HEK293 (cell line): ENCODE measurements around the gene BIK.

ENCODE experiments used
- ELK4 ChIP-seq: IDR thresholded peaks from 2 replicates; pipeline ENCODE4 v1.6.1; 2011; ENCODE audit warnings: mild to moderate bottlenecking, low read depth, low read length, borderline replicate concordance
- IKZF3 ChIP-seq: fragments of 450-650 bp; IDR thresholded peaks from 2 replicates; pipeline ENCODE4 v1.5.0; 2018; ENCODE audit warnings: missing biosample characterization, mild to moderate bottlenecking, missing genetic modification characterization, moderate library complexity
- INSM2 ChIP-seq: fragments of 450-650 bp; formaldehyde crosslinking; IDR thresholded peaks from 2 replicates; pipeline ENCODE4 v1.5.1; 2016; ENCODE audit warnings: missing biosample characterization, missing genetic modification characterization
- KLF10 ChIP-seq: fragments of 450-650 bp; IDR thresholded peaks from 2 replicates; pipeline ENCODE4 v1.5.1; 2018; ENCODE audit warnings: missing biosample characterization, mild to moderate bottlenecking, missing genetic modification characterization
- KLF7 ChIP-seq: fragments of 450-650 bp; formaldehyde crosslinking; IDR thresholded peaks from 2 replicates; pipeline ENCODE4 v1.5.1; 2016; ENCODE audit warnings: missing biosample characterization, missing genetic modification characterization, borderline replicate concordance
- OSR2 ChIP-seq: fragments of 450-650 bp; formaldehyde crosslinking; IDR thresholded peaks from 2 replicates; pipeline ENCODE4 v1.5.1; 2016; ENCODE audit warnings: missing biosample characterization, missing genetic modification characterization
- PBX3 ChIP-seq: sonication (generic); formaldehyde crosslinking; IDR thresholded peaks from 2 replicates; pipeline ENCODE4 v1.8.1; 2022; ENCODE audit warnings: mild to moderate bottlenecking, moderate library complexity, missing genetic modification reagents
- SP3 ChIP-seq: fragments of 450-650 bp; formaldehyde crosslinking; IDR thresholded peaks from 2 replicates; pipeline ENCODE4 v1.5.1; 2016; ENCODE audit warnings: missing biosample characterization, missing genetic modification characterization
- SP7 ChIP-seq: fragments of 450-650 bp; formaldehyde crosslinking; IDR thresholded peaks from 2 replicates; pipeline ENCODE4 v1.5.1; 2016; ENCODE audit warnings: missing biosample characterization, missing genetic modification characterization
- YY1 ChIP-seq: fragments of 450-650 bp; formaldehyde crosslinking; IDR thresholded peaks from 2 replicates; pipeline ENCODE4 v1.5.1; 2018; ENCODE audit warnings: missing biosample characterization, missing genetic modification characterization
- ZBTB20 ChIP-seq: fragments of 450-650 bp; formaldehyde crosslinking; IDR thresholded peaks from 2 replicates; pipeline ENCODE4 v1.5.1; 2016; ENCODE audit warnings: missing biosample characterization, missing genetic modification characterization
- ZBTB21 ChIP-seq: fragments of 450-650 bp; formaldehyde crosslinking; IDR thresholded peaks from 2 replicates; pipeline ENCODE4 v1.5.1; 2017; ENCODE audit warnings: missing biosample characterization, missing genetic modification characterization
- ZBTB49 ChIP-seq: fragments of 450-650 bp; formaldehyde crosslinking; IDR thresholded peaks from 2 replicates; pipeline ENCODE4 v1.5.1; 2016; ENCODE audit warnings: missing biosample characterization, missing genetic modification characterization, low read depth
- ZIC2 ChIP-seq: fragments of 450-650 bp; formaldehyde crosslinking; IDR thresholded peaks from 2 replicates; pipeline ENCODE4 v1.5.1; 2016; ENCODE audit warnings: missing biosample characterization, missing genetic modification characterization
- ZNF2 ChIP-seq: fragments of 450-650 bp; formaldehyde crosslinking; IDR thresholded peaks from 2 replicates; pipeline ENCODE4 v1.5.1; 2016; ENCODE audit warnings: missing biosample characterization, missing genetic modification characterization
- ZNF274 ChIP-seq, 2 experiments: fragments of 200-500 bp in 1 of 2; fragments of 450-650 bp in 1 of 2; sonication (Bioruptor generic) in 1 of 2; formaldehyde crosslinking in 1 of 2; IDR thresholded peaks; 2 replicates each; pipeline versions ENCODE4 v1.5.1 to v1.6.1; 2014 to 2016; ENCODE audit warnings: borderline replicate concordance in 1 of 2, inconsistent platforms in 1 of 2, low read length in 1 of 2, missing biosample characterization in 1 of 2, missing genetic modification characterization in 1 of 2
- ZNF292 ChIP-seq: fragments of 450-650 bp; formaldehyde crosslinking; IDR thresholded peaks from 2 replicates; pipeline ENCODE4 v1.5.1; 2016; ENCODE audit warnings: low read depth, missing biosample characterization, missing genetic modification characterization, borderline replicate concordance
- ZNF391 ChIP-seq: fragments of 450-650 bp; formaldehyde crosslinking; IDR thresholded peaks from 2 replicates; pipeline ENCODE4 v1.5.1; 2016; ENCODE audit warnings: low read depth, missing biosample characterization, missing genetic modification characterization, borderline replicate concordance
- ZNF398 ChIP-seq: fragments of 450-650 bp; formaldehyde crosslinking; IDR thresholded peaks from 2 replicates; pipeline ENCODE4 v1.5.1; 2017; ENCODE audit warnings: missing biosample characterization, missing genetic modification characterization
- ZNF404 ChIP-seq: fragments of 450-650 bp; formaldehyde crosslinking; IDR thresholded peaks from 2 replicates; pipeline ENCODE4 v1.5.1; 2017; ENCODE audit warnings: missing biosample characterization, missing genetic modification characterization
- ZNF610 ChIP-seq: fragments of 450-650 bp; formaldehyde crosslinking; IDR thresholded peaks from 2 replicates; pipeline ENCODE4 v1.5.1; 2016; ENCODE audit warnings: missing biosample characterization, missing genetic modification characterization, borderline replicate concordance
- ZSCAN16 ChIP-seq: fragments of 450-650 bp; formaldehyde crosslinking; IDR thresholded peaks from 2 replicates; pipeline ENCODE4 v1.5.1; 2016; ENCODE audit warnings: missing biosample characterization, missing genetic modification characterization
- TF ChIP-seq, protein P1 (sequence below): fragments of 450-650 bp; formaldehyde crosslinking; IDR thresholded peaks from 2 replicates; pipeline ENCODE4 v1.5.1; 2016; ENCODE audit warnings: missing biosample characterization, missing genetic modification characterization
- TF ChIP-seq, protein P2 (sequence below): fragments of 450-650 bp; formaldehyde crosslinking; IDR thresholded peaks from 2 replicates; pipeline ENCODE4 v1.5.1; 2016; ENCODE audit warnings: missing biosample characterization, missing genetic modification characterization
- TF ChIP-seq, protein P3 (sequence below): fragments of 450-650 bp; formaldehyde crosslinking; IDR thresholded peaks from 2 replicates; pipeline ENCODE4 v1.5.1; 2016; ENCODE audit warnings: missing biosample characterization, missing genetic modification characterization

BIK gene

GRCh38 chr22:43159484-43160178 lies 49.1 kb downstream of the BIK start (continued):
- TF ChIP-seq PBX3 (CRISPR knock-in tag) (no peak), ZSCAN16 (tag by site-specific recombination) (no peak), ZIC2 (tag by site-specific recombination) (peak; percentile 30; the same call in 1 of the 2 replicates), KLF10 (tag by site-specific recombination) (no peak), SP7 (tag by site-specific recombination) (no peak), KLF7 (tag by site-specific recombination) (no peak), ZNF610 (tag by site-specific recombination) (no peak), ELK4 (no peak), INSM2 (0 out of 2 replicates have a peak, but pooled peaks have one; percentile 32), ZNF2 (tag by site-specific recombination) (no peak), IKZF3 (tag by site-specific recombination) (peak; percentile 67), ZNF398 (tag by site-specific recombination) (no peak), ZNF404 (no peak), ZBTB49 (no peak), ZNF292 (tag by site-specific recombination) (no peak), ZNF274 (IDR thresholded peaks at IDR 0.05; ENCODE audit: low read length) (no peak), ZNF274 (tag by site-specific recombination; IDR thresholded peaks at IDR 0.05; ENCODE audit: borderline replicate concordance) (no peak), YY1 (tag by site-specific recombination) (no peak), ZNF391 (no peak), ZBTB20 (tag by site-specific recombination) (no peak), OSR2 (tag by site-specific recombination) (no peak), SP3 (no peak), ZBTB21 (tag by site-specific recombination) (no peak)
- TF ChIP-seq, protein P1, sequence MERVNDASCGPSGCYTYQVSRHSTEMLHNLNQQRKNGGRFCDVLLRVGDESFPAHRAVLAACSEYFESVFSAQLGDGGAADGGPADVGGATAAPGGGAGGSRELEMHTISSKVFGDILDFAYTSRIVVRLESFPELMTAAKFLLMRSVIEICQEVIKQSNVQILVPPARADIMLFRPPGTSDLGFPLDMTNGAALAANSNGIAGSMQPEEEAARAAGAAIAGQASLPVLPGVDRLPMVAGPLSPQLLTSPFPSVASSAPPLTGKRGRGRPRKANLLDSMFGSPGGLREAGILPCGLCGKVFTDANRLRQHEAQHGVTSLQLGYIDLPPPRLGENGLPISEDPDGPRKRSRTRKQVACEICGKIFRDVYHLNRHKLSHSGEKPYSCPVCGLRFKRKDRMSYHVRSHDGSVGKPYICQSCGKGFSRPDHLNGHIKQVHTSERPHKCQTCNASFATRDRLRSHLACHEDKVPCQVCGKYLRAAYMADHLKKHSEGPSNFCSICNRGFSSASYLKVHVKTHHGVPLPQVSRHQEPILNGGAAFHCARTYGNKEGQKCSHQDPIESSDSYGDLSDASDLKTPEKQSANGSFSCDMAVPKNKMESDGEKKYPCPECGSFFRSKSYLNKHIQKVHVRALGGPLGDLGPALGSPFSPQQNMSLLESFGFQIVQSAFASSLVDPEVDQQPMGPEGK (tag by site-specific recombination): no peak
- TF ChIP-seq, protein P2, sequence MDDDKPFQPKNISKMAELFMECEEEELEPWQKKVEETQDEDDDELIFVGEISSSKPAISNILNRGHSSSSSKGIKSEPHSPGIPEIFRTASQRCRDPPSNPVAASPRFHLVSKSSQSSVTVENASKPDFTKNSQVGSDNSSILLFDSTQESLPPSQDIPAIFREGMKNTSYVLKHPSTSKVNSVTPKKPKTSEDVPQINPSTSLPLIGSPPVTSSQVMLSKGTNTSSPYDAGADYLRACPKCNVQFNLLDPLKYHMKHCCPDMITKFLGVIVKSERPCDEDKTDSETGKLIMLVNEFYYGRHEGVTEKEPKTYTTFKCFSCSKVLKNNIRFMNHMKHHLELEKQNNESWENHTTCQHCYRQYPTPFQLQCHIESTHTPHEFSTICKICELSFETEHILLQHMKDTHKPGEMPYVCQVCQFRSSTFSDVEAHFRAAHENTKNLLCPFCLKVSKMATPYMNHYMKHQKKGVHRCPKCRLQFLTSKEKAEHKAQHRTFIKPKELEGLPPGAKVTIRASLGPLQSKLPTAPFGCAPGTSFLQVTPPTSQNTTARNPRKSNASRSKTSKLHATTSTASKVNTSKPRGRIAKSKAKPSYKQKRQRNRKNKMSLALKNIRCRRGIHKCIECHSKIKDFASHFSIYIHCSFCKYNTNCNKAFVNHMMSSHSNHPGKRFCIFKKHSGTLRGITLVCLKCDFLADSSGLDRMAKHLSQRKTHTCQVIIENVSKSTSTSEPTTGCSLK (tag by site-specific recombination): no peak
- TF ChIP-seq, protein P3, sequence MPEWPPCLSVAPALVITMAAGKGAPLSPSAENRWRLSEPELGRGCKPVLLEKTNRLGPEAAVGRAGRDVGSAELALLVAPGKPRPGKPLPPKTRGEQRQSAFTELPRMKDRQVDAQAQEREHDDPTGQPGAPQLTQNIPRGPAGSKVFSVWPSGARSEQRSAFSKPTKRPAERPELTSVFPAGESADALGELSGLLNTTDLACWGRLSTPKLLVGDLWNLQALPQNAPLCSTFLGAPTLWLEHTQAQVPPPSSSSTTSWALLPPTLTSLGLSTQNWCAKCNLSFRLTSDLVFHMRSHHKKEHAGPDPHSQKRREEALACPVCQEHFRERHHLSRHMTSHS (tag by site-specific recombination): no peak
- TF ChIP-seq, all 188 proteins: peak for 9
